Tibial nerve (tissue), 4 donors: Measurements from ENCODE around the gene CADPS2. TPM values are rescaled to one million over a fixed set of nuclear protein-coding genes. Genes with fewer than 3 reads are reported as not detected.

Experiments used
- DNase-seq, 2 donors: peaks; one replicate each; pipeline ENCODE4 v3.0.0-alpha.2; 2019; ENCODE audit warnings: low spot score in 2 of 2
- H3K27ac ChIP-seq, 4 donors: fragments of 200-600 bp; sonication (generic) in 3 of 4; one replicate each; pipeline ENCODE4 v1.5.1; 2017 to 2019; ENCODE audit warnings: mild to moderate bottlenecking in 1 of 4
- H3K27me3 ChIP-seq, 2 donors: fragments of 200-600 bp; sonication (generic) in 1 of 2; one replicate each; pipeline versions ENCODE4 v1.5.1 to v1.6.0; 2017 to 2019
- H3K36me3 ChIP-seq, 3 donors: fragments of 200-600 bp; sonication (generic); one replicate each; pipeline ENCODE4 v1.5.1; 2018 to 2019
- H3K4me1 ChIP-seq, 4 donors: fragments of 200-600 bp; sonication (generic) in 3 of 4; one replicate each; pipeline ENCODE4 v1.5.1; 2017 to 2019
- H3K4me3 ChIP-seq, 4 donors: fragments of 200-600 bp; sonication (generic) in 3 of 4; one replicate each; pipeline ENCODE4 v1.5.1; 2017 to 2019; ENCODE audit warnings: mild to moderate bottlenecking in 1 of 4, moderate library complexity in 1 of 4
- H3K9me3 ChIP-seq, 4 donors: fragments of 200-600 bp; sonication (generic) in 3 of 4; one replicate each; pipeline ENCODE4 v1.5.1; 2017 to 2019
- CTCF ChIP-seq, 5 experiments: fragments of 200-600 bp in 3 of 5; fragments of 450-650 bp in 2 of 5; sonication (generic) in 3 of 5; IDR thresholded peaks; one replicate each; pipeline ENCODE4 v1.5.1; 2016 to 2019; ENCODE audit warnings: antibody characterized with exemption in 5 of 5, mild to moderate bottlenecking in 3 of 5, moderate library complexity in 2 of 5
- EP300 ChIP-seq, 2 donors: sonication (generic); formaldehyde crosslinking; IDR thresholded peaks; one replicate each; pipeline ENCODE4 v1.6.1; 2017; ENCODE audit warnings: antibody characterized with exemption in 2 of 2, mild to moderate bottlenecking in 1 of 2
- POLR2A ChIP-seq, 2 donors: fragments of 450-650 bp; IDR thresholded peaks; one replicate each; pipeline ENCODE4 v1.6.1; 2017; ENCODE audit warnings: antibody characterized with exemption in 2 of 2, mild to moderate bottlenecking in 2 of 2, moderate library complexity in 2 of 2
- WGBS, 2 donors: methylation state at CpG; one replicate each; pipeline ENCODE4 v1.1.5; 2018; 5-methylcytosine and 5-hydroxymethylcytosine counted together
- total RNA-seq, 4 donors: library from RNA; depleted of rRNA; stranded (reverse); fragments of >200 nt; gene quantifications; one replicate each; pipeline ENCODE4 v1.1.0, GENCODE V29; 2016

Gene CADPS2
- total RNA-seq, 4 donors from 2014 or later: 20.3 to 44.4 (median 27.1) TPM

DNA sequence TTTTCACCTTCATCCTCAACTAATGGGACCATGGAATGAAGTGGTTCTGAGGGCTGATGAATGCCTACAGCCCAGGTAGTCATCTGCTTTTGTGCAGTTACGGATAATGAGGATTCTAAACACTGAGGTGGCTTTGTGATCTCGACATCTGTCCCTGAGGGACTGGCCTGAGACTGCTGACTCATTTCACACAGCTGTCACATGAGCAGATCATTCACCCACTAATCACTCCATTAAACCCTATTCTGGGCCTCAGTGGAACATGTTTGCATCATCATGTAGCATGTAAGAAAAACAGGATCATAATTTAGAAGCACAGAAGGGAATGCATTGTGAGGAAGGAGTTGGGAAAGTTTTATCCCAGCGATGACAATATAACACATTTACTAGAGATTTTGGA lies 502.3 kb downstream of the CADPS2 start:
- Histone ChIP-seq H3K27me3 (no peaks in the 10 kb centered on the region), H3K4me1 (no peaks in the 10 kb centered on the region), H3K36me3 (no peaks in the 10 kb centered on the region), H3K27ac (no peak overlapping the region), H3K4me3 (no peak overlapping the region), H3K9me3 (no peaks in the 10 kb centered on the region)
- WGBS, 2 donors: 48 to 78% methylated on average over 3 of the region's 3 CpGs
- TF ChIP-seq EP300 (IDR thresholded peaks at IDR 0.05) (no peak), POLR2A (IDR thresholded peaks at IDR 0.05) (no peak), CTCF (IDR thresholded peaks at IDR 0.05) (no peak)
- no peak for DNase-seq

DNA sequence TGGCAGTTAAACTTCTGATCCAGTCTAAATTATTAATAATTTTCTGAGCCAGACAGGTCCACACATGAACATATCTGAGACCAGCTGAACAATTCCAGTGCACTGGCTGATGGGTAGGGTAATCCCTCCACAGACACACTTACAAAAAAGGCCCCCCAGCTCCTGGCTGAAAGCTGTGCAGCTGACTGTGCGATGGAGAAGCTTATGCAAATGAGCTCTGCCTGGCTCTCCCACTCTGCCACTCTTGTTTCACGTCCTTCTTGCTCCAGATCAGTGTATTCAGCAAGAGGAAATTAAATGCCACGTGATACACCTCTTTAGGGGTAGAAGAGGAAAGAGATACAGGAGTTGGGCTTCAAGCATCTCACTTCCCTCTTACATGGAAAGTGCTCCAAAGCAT lies 505.3 kb downstream of the CADPS2 start:
- H3K4me1 ChIP-seq: no peaks in the 10 kb centered on the region
- H3K27me3 ChIP-seq: no peaks in the 10 kb centered on the region
- TF ChIP-seq POLR2A (IDR thresholded peaks at IDR 0.05): no peak
- no peak for TF ChIP-seq EP300 (IDR thresholded peaks at IDR 0.05)
- WGBS, 2 donors: 28 to 30% methylated on average over 3 of the region's 3 CpGs
- H3K4me3 ChIP-seq: no peak overlapping the region
- no peaks in the 10 kb centered on the region for H3K9me3 ChIP-seq
- no peak for DNase-seq
- H3K27ac ChIP-seq: no peak overlapping the region
- no peaks in the 10 kb centered on the region for H3K36me3 ChIP-seq

GRCh38 chr7:122379491-122379890 lies 506.8 kb downstream of the CADPS2 start:
- Histone ChIP-seq H3K27ac (no peak overlapping the region), H3K4me1 (no peaks in the 10 kb centered on the region), H3K27me3 (no peaks in the 10 kb centered on the region), H3K36me3 (no peaks in the 10 kb centered on the region), H3K9me3 (no peaks in the 10 kb centered on the region), H3K4me3 (no peak overlapping the region)
- TF ChIP-seq POLR2A (IDR thresholded peaks at IDR 0.05): no peak
- no peak for TF ChIP-seq EP300 (IDR thresholded peaks at IDR 0.05)
- TF ChIP-seq CTCF (IDR thresholded peaks at IDR 0.05): no peak
- DNase-seq: no peak

GRCh38 chr7:122369756-122370155 lies 516.5 kb downstream of the CADPS2 start:
- Histone ChIP-seq H3K4me3 (no peak overlapping the region), H3K4me1 (no peaks in the 10 kb centered on the region), H3K27me3 (no peaks in the 10 kb centered on the region), H3K9me3 (no peaks in the 10 kb centered on the region), H3K36me3 (no peaks in the 10 kb centered on the region), H3K27ac (no peak overlapping the region)
- DNase-seq: no peak
- no peak for TF ChIP-seq EP300 (IDR thresholded peaks at IDR 0.05)
- no peak for TF ChIP-seq CTCF (IDR thresholded peaks at IDR 0.05)
- no peak for TF ChIP-seq POLR2A (IDR thresholded peaks at IDR 0.05)

GRCh38 chr7:122364761-122365280 lies 521.4 kb downstream of the CADPS2 start:
- Histone ChIP-seq H3K4me3 (no peak overlapping the region), H3K27ac (no peak overlapping the region), H3K27me3 (no peaks in the 10 kb centered on the region), H3K9me3 (no peaks in the 10 kb centered on the region), H3K4me1 (no peaks in the 10 kb centered on the region), H3K36me3 (no peaks in the 10 kb centered on the region)
- 67 to 79% methylated on average over 1 of the region's 1 CpG for WGBS, 2 donors
- no peak for DNase-seq
- no peak for TF ChIP-seq CTCF (IDR thresholded peaks at IDR 0.05)

- WGBS, 2 donors: 60 to 65% methylated on average over 2 of the region's 2 CpGs
- H3K4me3 ChIP-seq: no peak overlapping the region
- no peak for DNase-seq
- H3K36me3 ChIP-seq: no peaks in the 10 kb centered on the region
- no peaks in the 10 kb centered on the region for H3K4me1 ChIP-seq
- no peak overlapping the region for H3K27ac ChIP-seq
- TF ChIP-seq POLR2A (IDR thresholded peaks at IDR 0.05) (no peak), EP300 (IDR thresholded peaks at IDR 0.05) (no peak), CTCF (IDR thresholded peaks at IDR 0.05) (no peak)
- H3K27me3 ChIP-seq: no peaks in the 10 kb centered on the region
- H3K9me3 ChIP-seq: no peaks in the 10 kb centered on the region
Observed at GRCh38 chr7:122363144-122363543, 523.1 kb downstream of the CADPS2 start.
